ENCODE data around the gene SLC25A48.

Gene SLC25A48

GRCh38 chr5:135827965-135828781 is 6.3 kb upstream of the SLC25A48 start:
- Histone ChIP-seq H3K9me3 (ENCODE audit: severe bottlenecking) (no peaks in the 10 kb centered on the region), H3K36me3 (no peaks in the 10 kb centered on the region), H3K4me3 (ENCODE audit: low read depth, low read length) (no peak overlapping the region), H3K27ac (no peak overlapping the region), H3K27me3 (ENCODE audit: insufficient read depth, low read depth, severe bottlenecking) (peaks cover 68% of the 10 kb centered on the region)
- DNase-seq = no peak
- TF ChIP-seq CTCF (IDR thresholded peaks at IDR 0.05; ENCODE audit: low read depth, low read length) = no peak

GRCh38 chr5:135828782-135829127 is 5.7 kb upstream of the SLC25A48 start:
- H3K4me3 ChIP-seq (ENCODE audit: low read depth, low read length) = no peak overlapping the region
- TF ChIP-seq CTCF (IDR thresholded peaks at IDR 0.05; ENCODE audit: low read depth, low read length) = no peak
- DNase-seq = no peak
- no peaks in the 10 kb centered on the region for H3K9me3 ChIP-seq (ENCODE audit: severe bottlenecking)
- no peaks in the 10 kb centered on the region for H3K36me3 ChIP-seq
- peaks cover 74% of the 10 kb centered on the region for H3K27me3 ChIP-seq (ENCODE audit: insufficient read depth, low read depth, severe bottlenecking)
- no peak overlapping the region for H3K27ac ChIP-seq

GRCh38 chr5:135829179-135829578 is 5.3 kb upstream of the SLC25A48 start:
- Histone ChIP-seq H3K36me3 (no peaks in the 10 kb centered on the region), H3K4me3 (ENCODE audit: low read depth, low read length) (no peak overlapping the region), H3K27ac (no peak overlapping the region), H3K27me3 (ENCODE audit: insufficient read depth, low read depth, severe bottlenecking) (peaks cover 78% of the 10 kb centered on the region), H3K9me3 (ENCODE audit: severe bottlenecking) (no peaks in the 10 kb centered on the region)
- no peak for TF ChIP-seq CTCF (IDR thresholded peaks at IDR 0.05; ENCODE audit: low read depth, low read length)
- DNase-seq = no peak

- H3K27me3 ChIP-seq (ENCODE audit: insufficient read depth, low read depth, severe bottlenecking) = peaks cover 84% of the 10 kb centered on the region
- H3K4me3 ChIP-seq (ENCODE audit: low read depth, low read length) = no peak overlapping the region
- peak; percentile 62 for DNase-seq
- H3K9me3 ChIP-seq (ENCODE audit: severe bottlenecking) = no peaks in the 10 kb centered on the region
- peak; percentile 90 for TF ChIP-seq CTCF (IDR thresholded peaks at IDR 0.05; ENCODE audit: low read depth, low read length)
- no peak overlapping the region for H3K27ac ChIP-seq
- no peaks in the 10 kb centered on the region for H3K36me3 ChIP-seq
These were observed 4.6 kb upstream of the SLC25A48 start for GRCh38 chr5:135829681-135830383.

GRCh38 chr5:135830384-135830700 is 4.1 kb upstream of the SLC25A48 start:
- Histone ChIP-seq H3K27me3 (ENCODE audit: insufficient read depth, low read depth, severe bottlenecking) (peaks cover 88% of the 10 kb centered on the region), H3K27ac (no peak overlapping the region), H3K4me3 (ENCODE audit: low read depth, low read length) (no peak overlapping the region), H3K9me3 (ENCODE audit: severe bottlenecking) (no peaks in the 10 kb centered on the region), H3K36me3 (no peaks in the 10 kb centered on the region)
- TF ChIP-seq CTCF (IDR thresholded peaks at IDR 0.05; ENCODE audit: low read depth, low read length) = no peak
- DNase-seq = no peak
